ENCODE data around the gene CABLES2.

- TF ChIP-seq CTCF (IDR thresholded peaks at IDR 0.05) = no peak
- TF ChIP-seq POLR2A (IDR thresholded peaks at IDR 0.05) = no peak
Measured at GRCh38 chr20:62396367-62397239, 10.5 kb downstream of the CABLES2 start.
